IPS-18a (cell line): Measurements from ENCODE around the gene CHST14.
"Not testable (repeated sequence)": the region's sequence is repeated elsewhere in the genome, so short reads cannot be mapped to it uniquely, and the experiment has no call there.

Experiments
- H3K27ac ChIP-seq: one replicate; pipeline ENCODE4 v1.5.1; 2013; ENCODE audit warnings: low read length
- H3K27me3 ChIP-seq: one replicate; pipeline ENCODE4 v1.6.1; 2013; ENCODE audit warnings: mild to moderate bottlenecking, low read length; ENCODE audit not compliant: control insufficient read depth, insufficient read depth
- H3K36me3 ChIP-seq: one replicate; pipeline ENCODE4 v1.6.1; 2013; ENCODE audit warnings: low read depth, low read length; ENCODE audit not compliant: control insufficient read depth
- H3K4me1 ChIP-seq: one replicate; pipeline ENCODE4 v1.6.1; 2013; ENCODE audit warnings: low read depth, low read length; ENCODE audit not compliant: control insufficient read depth
- H3K4me3 ChIP-seq: one replicate; pipeline ENCODE4 v1.5.1; 2013; ENCODE audit warnings: low read length
- H3K9ac ChIP-seq: one replicate; pipeline ENCODE4 v1.6.1; 2013; ENCODE audit warnings: mild to moderate bottlenecking, low read length, moderate library complexity
- H3K9me3 ChIP-seq: one replicate; pipeline ENCODE4 v1.6.1; 2013; ENCODE audit warnings: low read depth, low read length; ENCODE audit not compliant: control insufficient read depth

Gene CHST14

DNA sequence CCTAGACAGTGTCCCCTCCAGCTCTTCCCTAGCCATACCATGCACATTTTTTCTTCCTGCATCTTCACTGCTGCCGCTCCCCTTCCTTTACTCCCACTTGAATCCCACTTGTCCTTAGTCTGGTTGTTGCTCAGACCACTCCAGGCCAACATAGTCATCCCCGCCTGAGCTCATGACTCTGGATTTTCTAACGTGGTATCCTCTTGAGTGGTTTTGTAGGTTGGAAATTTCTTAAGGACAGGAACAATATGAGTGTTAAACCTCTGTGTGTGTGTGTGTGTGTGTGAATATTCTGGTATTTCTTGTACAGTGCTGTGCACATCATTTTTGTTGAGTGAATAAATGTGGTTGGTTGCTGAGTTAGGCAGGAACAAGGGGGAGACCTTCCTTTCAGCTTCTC lies 26.9 kb upstream of the CHST14 start:
- Histone ChIP-seq H3K9ac (no peak overlapping the region), H3K27ac (no peak overlapping the region), H3K36me3 (peaks cover 6% of the 10 kb centered on the region), H3K27me3 (no peaks in the 10 kb centered on the region), H3K9me3 (no peaks in the 10 kb centered on the region), H3K4me3 (no peak overlapping the region), H3K4me1 (peaks cover 42% of the 10 kb centered on the region)

DNA sequence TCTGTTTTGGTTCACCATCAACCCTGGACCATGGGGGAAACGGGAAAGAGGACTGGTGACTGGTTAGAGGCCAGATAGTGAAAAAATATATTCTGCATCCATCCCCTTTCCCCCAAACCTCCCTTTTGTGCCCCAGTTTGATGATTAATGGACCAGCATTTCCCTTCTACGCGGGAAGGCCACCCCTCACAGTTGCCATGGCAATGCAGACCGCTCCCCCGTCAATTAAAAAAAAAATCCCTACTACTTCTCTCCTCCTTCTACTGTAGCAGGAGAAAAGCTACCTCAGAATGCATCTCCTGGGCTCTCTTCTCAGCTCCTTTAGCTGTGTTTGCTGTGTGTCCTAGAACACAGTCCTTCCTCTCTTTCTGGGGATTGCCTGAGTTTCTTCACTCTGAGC lies 26.0 kb upstream of the CHST14 start:
- Histone ChIP-seq H3K36me3 (peaks cover 6% of the 10 kb centered on the region), H3K4me1 (peaks cover 36% of the 10 kb centered on the region), H3K27ac (no peak overlapping the region), H3K4me3 (peak overlapping the region; percentile 10), H3K9ac (no peak overlapping the region), H3K27me3 (no peaks in the 10 kb centered on the region), H3K9me3 (no peaks in the 10 kb centered on the region)

DNA sequence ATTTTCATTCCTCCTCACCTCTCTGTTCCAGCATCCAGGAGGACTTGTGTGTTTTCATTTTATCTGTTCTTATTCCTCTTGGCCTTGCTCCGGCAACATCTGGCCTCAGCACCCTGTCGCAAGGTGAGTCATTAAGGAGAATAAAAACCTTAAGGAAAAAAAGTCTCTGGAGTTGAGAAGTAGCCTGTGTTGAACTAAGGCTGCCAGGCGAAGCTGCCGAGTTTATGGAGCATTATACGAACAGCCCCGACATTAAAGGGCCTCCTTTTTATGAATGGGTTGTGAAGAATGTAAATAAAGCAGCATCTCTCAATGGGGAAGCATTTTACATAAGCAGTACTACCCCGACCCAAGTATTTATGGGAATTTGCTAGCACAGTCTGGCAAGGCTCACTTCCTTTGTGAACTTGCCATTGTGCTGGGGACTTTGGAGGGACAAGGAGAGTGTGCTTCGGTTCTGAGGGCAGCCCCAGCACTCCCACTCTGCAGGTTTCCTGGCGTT lies 25.3 kb upstream of the CHST14 start:
- Histone ChIP-seq H3K36me3 (peaks cover 6% of the 10 kb centered on the region), H3K9ac (peak overlapping the region; percentile 20), H3K4me3 (peak overlapping the region; percentile 19), H3K4me1 (peaks cover 36% of the 10 kb centered on the region), H3K27ac (peak overlapping the region; percentile 18), H3K9me3 (no peaks in the 10 kb centered on the region), H3K27me3 (no peaks in the 10 kb centered on the region)

DNA sequence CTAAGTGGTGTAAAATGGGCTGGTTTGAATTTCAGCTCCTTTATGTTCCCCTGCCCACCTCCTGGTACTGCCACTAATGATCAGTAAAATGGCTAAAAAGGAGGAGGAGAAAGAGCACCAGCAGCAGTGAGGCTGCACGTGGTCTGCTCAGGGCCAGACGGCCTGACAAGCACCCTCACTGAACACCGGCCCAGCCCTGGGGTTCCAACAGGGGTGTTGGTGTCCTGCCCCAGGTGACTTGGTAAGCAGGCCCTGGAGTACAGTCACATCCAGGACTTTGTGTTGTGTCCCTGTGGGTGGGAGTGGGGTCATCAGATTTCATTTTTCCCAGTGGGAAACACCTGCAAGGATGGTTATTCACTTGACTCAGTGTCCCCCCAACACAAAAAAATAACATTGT lies 24.6 kb upstream of the CHST14 start:
- H3K36me3 ChIP-seq: peaks cover 6% of the 10 kb centered on the region
- H3K4me1 ChIP-seq: peaks cover 37% of the 10 kb centered on the region
- H3K4me3 ChIP-seq: no peak overlapping the region
- H3K9me3 ChIP-seq: no peaks in the 10 kb centered on the region
- peak overlapping the region; percentile 18 for H3K27ac ChIP-seq
- no peaks in the 10 kb centered on the region for H3K27me3 ChIP-seq
- peak overlapping the region; percentile 20 for H3K9ac ChIP-seq

DNA sequence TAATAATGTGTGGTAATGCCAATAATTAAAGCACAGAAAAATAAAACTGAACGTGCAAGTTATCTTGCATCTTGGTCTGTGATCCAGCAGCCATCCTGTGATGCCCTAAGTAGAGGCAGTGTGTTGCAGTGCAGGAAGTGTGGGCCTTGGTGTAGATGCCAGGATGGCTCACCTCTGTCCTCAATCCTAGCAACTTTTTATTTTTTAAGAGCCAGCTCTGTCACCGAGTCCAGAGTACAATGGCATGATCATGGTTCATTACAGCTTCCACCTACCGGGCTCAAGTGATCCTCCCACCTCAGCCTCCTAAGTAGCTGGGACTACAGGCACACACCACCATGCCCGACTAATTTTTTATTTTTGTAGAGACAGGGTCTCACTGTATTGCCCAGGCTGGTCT lies 22.4 kb upstream of the CHST14 start:
- Histone ChIP-seq H3K27ac (no peak overlapping the region), H3K4me3 (no peak overlapping the region), H3K9ac (no peak overlapping the region), H3K4me1 (peaks cover 45% of the 10 kb centered on the region), H3K27me3 (no peaks in the 10 kb centered on the region), H3K9me3 (no peaks in the 10 kb centered on the region), H3K36me3 (peaks cover 6% of the 10 kb centered on the region)

DNA sequence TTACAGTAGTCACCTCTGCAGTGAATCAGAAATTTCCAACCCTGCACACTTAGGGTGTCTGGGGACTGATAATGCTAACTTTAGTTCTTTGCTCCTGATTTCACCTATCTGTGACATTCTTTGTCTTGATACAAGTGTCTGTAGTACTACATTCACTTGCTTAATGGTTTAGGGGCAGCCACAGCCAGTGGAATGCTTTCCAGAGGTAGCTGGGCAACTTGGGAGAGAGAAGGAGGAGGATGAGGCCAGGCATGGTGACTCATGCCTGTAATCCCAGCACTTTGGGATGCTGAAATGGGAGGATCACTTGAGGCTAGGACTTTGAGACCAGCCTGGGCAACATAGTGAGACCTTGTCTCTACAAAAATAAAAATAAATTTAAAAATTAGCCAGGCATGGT lies 21.5 kb upstream of the CHST14 start:
- Histone ChIP-seq H3K9ac (no peak overlapping the region), H3K4me3 (no peak overlapping the region), H3K27ac (no peak overlapping the region), H3K4me1 (peaks cover 43% of the 10 kb centered on the region), H3K27me3 (no peaks in the 10 kb centered on the region), H3K36me3 (peaks cover 6% of the 10 kb centered on the region), H3K9me3 (no peaks in the 10 kb centered on the region)

DNA sequence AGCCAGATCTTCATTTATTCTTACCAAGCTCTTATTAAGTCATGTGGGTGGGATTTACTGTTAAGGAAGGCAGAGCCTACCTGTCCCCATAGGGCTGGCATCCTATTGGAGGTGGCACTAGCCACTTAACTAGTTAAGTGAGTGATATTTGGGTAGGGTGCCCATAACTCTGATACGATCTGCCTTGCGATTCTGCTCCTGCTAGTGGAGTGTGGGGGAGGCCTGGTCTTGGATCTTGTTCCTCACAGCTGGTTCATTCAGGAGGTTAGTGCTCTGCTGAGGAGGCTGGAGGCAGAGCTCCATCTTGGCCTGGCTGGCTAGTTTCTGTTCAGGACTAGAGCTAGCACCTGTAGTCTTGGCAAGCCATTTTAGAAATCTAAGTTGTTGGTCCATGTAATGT lies 20.7 kb upstream of the CHST14 start:
- no peak overlapping the region for H3K4me3 ChIP-seq
- no peaks in the 10 kb centered on the region for H3K27me3 ChIP-seq
- peaks cover 35% of the 10 kb centered on the region for H3K4me1 ChIP-seq
- no peak overlapping the region for H3K9ac ChIP-seq
- H3K36me3 ChIP-seq: peaks cover 6% of the 10 kb centered on the region
- H3K9me3 ChIP-seq: no peaks in the 10 kb centered on the region
- no peak overlapping the region for H3K27ac ChIP-seq

DNA sequence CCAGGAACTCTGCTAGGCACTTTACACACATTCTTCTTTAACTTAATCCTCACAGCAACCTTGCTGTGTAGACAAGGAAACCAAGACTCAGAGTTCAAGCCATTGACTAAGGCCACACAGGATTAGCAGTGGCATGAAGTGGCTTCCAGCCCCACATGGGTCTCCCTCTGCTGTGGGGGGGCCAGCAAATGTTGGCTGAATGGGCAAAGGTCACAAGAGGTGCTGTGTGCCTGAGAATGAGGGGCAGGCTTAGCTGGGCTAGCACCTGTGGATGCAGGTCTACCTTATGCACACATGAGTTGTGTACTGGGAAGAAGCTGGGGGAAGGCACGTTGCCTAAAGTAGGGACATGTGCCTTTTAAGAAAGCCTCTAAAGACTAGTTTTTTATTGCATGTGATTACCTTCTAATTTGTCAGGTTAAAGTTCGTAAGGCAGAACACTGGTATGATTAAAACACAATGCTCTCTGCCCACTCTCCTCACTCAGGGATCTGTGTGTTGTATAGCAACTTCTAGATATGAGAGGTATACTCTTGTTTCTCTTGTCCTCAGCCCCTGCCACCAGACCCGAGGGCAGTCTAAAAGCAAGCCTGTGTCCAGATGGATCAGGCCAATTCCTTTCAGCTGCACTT lies 19.1 kb upstream of the CHST14 start:
- peaks cover 20% of the 10 kb centered on the region for H3K4me1 ChIP-seq
- H3K27me3 ChIP-seq: no peaks in the 10 kb centered on the region
- H3K27ac ChIP-seq: no peak overlapping the region
- H3K9me3 ChIP-seq: no peaks in the 10 kb centered on the region
- H3K9ac ChIP-seq: no peak overlapping the region
- H3K4me3 ChIP-seq: no peak overlapping the region
- H3K36me3 ChIP-seq: peaks cover 4% of the 10 kb centered on the region

DNA sequence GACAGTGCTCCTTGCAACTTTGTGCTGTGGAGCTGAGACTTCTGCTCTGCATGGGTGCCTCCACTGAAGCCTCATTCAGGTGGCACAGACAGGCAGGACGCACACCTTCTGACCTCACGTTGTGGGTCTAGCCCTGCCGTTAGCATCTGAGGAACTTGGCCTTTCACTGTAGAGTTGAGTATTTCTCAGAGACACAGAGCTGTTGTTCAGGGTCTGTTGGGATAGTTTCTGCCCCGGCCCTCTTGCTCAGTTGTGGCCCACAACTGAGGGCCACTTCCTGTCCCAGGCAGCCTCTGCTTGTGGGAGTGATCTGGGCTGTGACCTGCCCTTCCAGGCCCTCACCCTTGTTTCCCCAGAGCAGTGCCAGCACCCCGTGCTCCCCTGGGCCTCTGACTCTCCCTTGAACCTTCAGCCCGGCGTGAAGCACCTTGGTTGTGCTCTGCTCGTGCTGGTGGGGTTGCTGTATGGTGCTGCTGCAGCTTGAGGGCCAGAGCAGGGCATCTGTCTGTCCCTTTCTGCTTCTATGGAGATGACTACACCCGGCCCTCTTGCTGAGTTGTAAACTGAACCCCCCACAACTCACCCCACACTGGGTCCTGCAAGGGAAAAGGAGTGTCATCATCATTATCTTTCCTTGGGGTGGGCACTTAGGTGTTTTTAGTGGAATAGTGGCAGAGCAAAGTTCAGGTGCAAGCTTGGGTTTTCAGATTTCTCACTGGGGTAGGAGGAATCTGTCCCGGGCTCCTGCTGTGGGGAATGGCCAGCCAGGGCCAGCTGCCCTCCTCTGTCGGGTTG lies 18.3 kb upstream of the CHST14 start:
- H3K4me1 ChIP-seq: peaks cover 20% of the 10 kb centered on the region
- H3K27me3 ChIP-seq: no peaks in the 10 kb centered on the region
- no peaks in the 10 kb centered on the region for H3K9me3 ChIP-seq
- no peak overlapping the region for H3K4me3 ChIP-seq
- H3K36me3 ChIP-seq: no peaks in the 10 kb centered on the region
- H3K9ac ChIP-seq: no peak overlapping the region
- H3K27ac ChIP-seq: no peak overlapping the region

DNA sequence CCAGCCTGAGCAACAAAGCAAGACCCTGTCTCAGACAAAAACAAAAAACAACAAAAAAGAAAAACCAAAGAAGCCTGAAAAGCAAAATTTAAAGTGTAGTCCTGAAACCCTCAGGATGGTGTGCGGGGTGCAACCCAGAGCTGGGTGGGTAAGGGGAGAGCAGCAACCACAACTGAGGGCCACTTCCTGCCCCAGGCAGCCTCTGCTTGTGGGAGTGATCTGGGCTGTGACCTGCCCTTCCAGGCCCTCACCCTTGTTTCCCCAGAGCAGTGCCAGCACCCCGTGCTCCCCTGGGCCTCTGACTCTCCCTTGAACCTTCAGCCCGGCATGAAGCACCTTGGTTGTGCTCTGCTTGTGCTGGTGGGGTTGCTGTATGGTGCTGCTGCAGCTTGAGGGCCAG lies 16.8 kb upstream of the CHST14 start:
- not testable (repeated sequence) for H3K27me3 ChIP-seq, H3K27ac ChIP-seq, H3K9ac ChIP-seq, H3K9me3 ChIP-seq, H3K4me3 ChIP-seq, H3K36me3 ChIP-seq
- peaks cover 20% of the 10 kb centered on the region for H3K4me1 ChIP-seq

DNA sequence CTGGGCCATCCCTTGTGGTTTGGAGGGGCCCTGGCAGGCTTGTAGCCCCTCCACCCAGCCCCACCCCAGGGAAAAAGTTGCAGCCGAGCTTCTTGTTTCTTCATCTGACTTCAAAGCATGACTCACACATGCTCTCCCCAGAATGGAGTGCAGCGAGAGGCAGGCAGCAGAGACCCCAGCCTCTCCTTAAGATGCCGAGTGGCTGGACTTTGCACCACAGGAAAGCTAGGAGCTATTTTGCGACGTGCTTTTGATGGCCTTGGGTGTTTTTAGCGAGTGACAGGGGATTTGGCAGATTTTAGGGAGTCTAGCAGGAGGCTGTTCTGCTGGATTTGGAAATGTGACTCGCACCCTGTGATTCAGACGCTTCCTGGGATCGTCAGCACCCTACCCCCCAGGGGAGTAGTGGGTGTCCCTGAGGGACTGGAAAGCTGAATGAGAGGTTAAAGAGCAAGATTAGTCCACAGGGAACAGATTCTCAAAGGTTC lies 15.8 kb upstream of the CHST14 start:
- no peaks in the 10 kb centered on the region for H3K9me3 ChIP-seq
- no peak overlapping the region for H3K27ac ChIP-seq
- no peak overlapping the region for H3K9ac ChIP-seq
- no peaks in the 10 kb centered on the region for H3K27me3 ChIP-seq
- peaks cover 20% of the 10 kb centered on the region for H3K4me1 ChIP-seq
- H3K36me3 ChIP-seq: peaks cover 8% of the 10 kb centered on the region
- H3K4me3 ChIP-seq: no peak overlapping the region
